Stimulated activated naive B cell treated with anti-CD40 and anti-IgM and Interleukin-4, amounts not matched to agents 10 μg/mL and 1 μg/mL and 100 μg/mL, for 72 hours (primary cell): ENCODE results near the gene CLEC2D.
"Not testable (repeated sequence)": the region's sequence is repeated elsewhere in the genome, so short reads cannot be mapped to it uniquely, and the experiment has no call there.

Experiments used
- ATAC-seq, 2 donors: fragments of 150-1000 bp; cut with Tn5 transposase; replicated peaks; 2 replicates each; pipeline ENCODE4 v1.10.0; 2021; ENCODE audit warnings: moderate library complexity in 1 of 2
- DNase-seq: peaks from one replicate; pipeline ENCODE4 v3.0.0; 2021
- H3K27ac Mint-ChIP-seq: one replicate; pipeline ENCODE4 v1.8.0; 2022; ENCODE audit warnings: mild to moderate bottlenecking, mixed read lengths
- H3K27me3 Mint-ChIP-seq, 2 donors: one replicate each; pipeline ENCODE4 v1.8.0; 2022; ENCODE audit warnings: mixed read lengths in 2 of 2
- H3K36me3 Mint-ChIP-seq, 2 donors: one replicate each; pipeline ENCODE4 v1.8.0; 2022; ENCODE audit warnings: mixed read lengths in 2 of 2, mild to moderate bottlenecking in 1 of 2
- H3K4me1 Mint-ChIP-seq, 2 donors: one replicate each; pipeline ENCODE4 v1.8.0; 2022; ENCODE audit warnings: mixed read lengths in 2 of 2, mild to moderate bottlenecking in 1 of 2
- H3K4me3 Mint-ChIP-seq, 2 donors: one replicate each; pipeline ENCODE4 v1.8.0; 2022; ENCODE audit warnings: mild to moderate bottlenecking in 2 of 2, mixed read lengths in 2 of 2, moderate library complexity in 1 of 2
- H3K9me3 Mint-ChIP-seq, 2 donors: one replicate each; pipeline ENCODE4 v1.8.0; 2022; ENCODE audit warnings: mixed read lengths in 2 of 2, mild to moderate bottlenecking in 1 of 2

Gene CLEC2D

GRCh38 chr12:9699269-9699897 lies 29.9 kb downstream of the CLEC2D start:
- peaks cover 41 to 85% of the 10 kb centered on the region in 2 donors for H3K4me1 Mint-ChIP-seq
- ATAC-seq (peak; percentile 6 to 15), DNase-seq (no peak)
- H3K9me3 Mint-ChIP-seq: peaks cover 8 to 9% of the 10 kb centered on the region in 2 donors
- peak overlapping the region in 1 of 2 donors; percentile 51 for H3K4me3 Mint-ChIP-seq
- peaks cover 38 to 67% of the 10 kb centered on the region in 2 donors for H3K36me3 Mint-ChIP-seq
- peak overlapping the region; percentile 48 for H3K27ac Mint-ChIP-seq
- H3K27me3 Mint-ChIP-seq: no peaks in the 10 kb centered on the region

- Mint-ChIP-seq H3K9me3 (peaks cover 11 to 12% of the 10 kb centered on the region in 2 donors), H3K27ac (peak overlapping the region; percentile 96), H3K4me3 (no peak overlapping the region), H3K36me3 (peaks cover 35 to 63% of the 10 kb centered on the region in 2 donors), H3K4me1 (peaks cover 41 to 84% of the 10 kb centered on the region in 2 donors), H3K27me3 (no peaks in the 10 kb centered on the region)
- DNase-seq (no peak), ATAC-seq (no peak)
Observed at GRCh38 chr12:9699898-9700605, 30.5 kb downstream of the CLEC2D start.

DNA sequence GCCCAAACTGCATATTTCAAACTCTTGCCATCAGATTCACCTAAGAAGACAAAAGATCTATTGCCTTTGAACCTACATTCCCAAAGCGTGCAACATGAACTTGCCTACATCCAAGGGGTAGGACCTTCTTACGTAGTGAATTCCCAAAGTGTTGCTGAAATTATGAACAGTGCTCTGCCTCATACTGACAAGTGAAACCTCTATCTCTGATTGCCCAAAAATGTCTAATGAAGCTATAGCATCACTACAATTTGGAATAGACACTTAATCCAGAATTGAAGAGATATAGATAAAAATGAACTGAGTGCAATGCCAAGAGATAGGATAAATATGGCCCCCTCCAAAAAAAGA lies 31.1 kb downstream of the CLEC2D start:
- H3K4me1 Mint-ChIP-seq: peaks cover 40 to 84% of the 10 kb centered on the region in 2 donors
- ATAC-seq: no peak
- H3K27ac Mint-ChIP-seq: peak overlapping the region; percentile 96
- DNase-seq: no peak
- H3K9me3 Mint-ChIP-seq: peaks cover 11 to 15% of the 10 kb centered on the region in 2 donors
- no peaks in the 10 kb centered on the region for H3K27me3 Mint-ChIP-seq
- peaks cover 33 to 63% of the 10 kb centered on the region in 2 donors for H3K36me3 Mint-ChIP-seq
- peak overlapping the region; percentile 9 to 20 for H3K4me3 Mint-ChIP-seq

DNA sequence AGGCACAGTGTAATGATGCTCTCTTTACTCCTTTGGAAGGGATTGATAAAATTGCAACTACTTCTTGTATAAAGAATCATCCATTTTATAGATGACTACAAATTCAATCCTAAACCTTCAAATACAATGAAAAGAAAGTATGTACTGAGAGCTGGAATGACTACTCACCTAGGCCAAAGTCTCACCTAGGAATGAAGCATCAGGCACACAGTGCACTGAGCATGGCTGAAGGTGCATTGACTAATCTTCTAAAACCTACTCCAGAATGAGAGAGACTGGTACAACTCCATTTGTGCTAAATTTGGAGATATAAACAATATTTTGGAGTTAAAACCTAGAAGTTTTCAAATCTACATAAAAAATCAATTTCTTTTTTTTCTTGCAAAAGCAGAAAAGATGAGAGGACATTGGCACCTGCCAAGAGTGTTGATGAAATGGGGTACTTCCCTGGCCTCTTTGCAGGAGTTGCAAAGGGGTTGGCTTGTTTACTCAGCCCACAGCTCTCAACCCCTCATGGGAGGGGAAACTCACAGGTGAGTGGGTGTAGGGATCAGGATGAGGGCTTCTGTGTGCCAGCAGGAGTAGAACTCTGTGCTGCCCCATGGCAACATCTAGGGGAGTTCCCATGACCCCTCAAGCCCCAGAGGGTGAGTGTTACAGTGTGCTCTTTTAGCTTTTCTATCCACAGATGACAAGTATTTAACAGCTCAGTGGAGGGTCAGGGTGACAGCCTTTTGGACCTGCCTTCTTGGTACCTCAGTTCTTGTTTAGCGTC lies 32.1 kb downstream of the CLEC2D start:
- Mint-ChIP-seq H3K27me3 (no peaks in the 10 kb centered on the region), H3K36me3 (peaks cover 34 to 64% of the 10 kb centered on the region in 2 donors), H3K27ac (peak overlapping the region; percentile 96), H3K4me3 (peak overlapping the region; percentile 64 to 65), H3K9me3 (peaks cover 14 to 17% of the 10 kb centered on the region in 2 donors), H3K4me1 (peaks cover 45 to 84% of the 10 kb centered on the region in 2 donors)
- DNase-seq (peak; percentile 38), ATAC-seq (peak; percentile 64)

GRCh38 chr12:9702255-9702654 lies 32.7 kb downstream of the CLEC2D start:
- Mint-ChIP-seq H3K4me3 (peak overlapping the region; percentile 64 to 65), H3K4me1 (peaks cover 47 to 82% of the 10 kb centered on the region in 2 donors), H3K9me3 (peaks cover 14 to 15% of the 10 kb centered on the region in 2 donors), H3K27me3 (no peaks in the 10 kb centered on the region), H3K36me3 (peaks cover 35 to 62% of the 10 kb centered on the region in 2 donors), H3K27ac (peak overlapping the region; percentile 96)
- ATAC-seq (peak; percentile 40 to 43), DNase-seq (no peak)

DNA sequence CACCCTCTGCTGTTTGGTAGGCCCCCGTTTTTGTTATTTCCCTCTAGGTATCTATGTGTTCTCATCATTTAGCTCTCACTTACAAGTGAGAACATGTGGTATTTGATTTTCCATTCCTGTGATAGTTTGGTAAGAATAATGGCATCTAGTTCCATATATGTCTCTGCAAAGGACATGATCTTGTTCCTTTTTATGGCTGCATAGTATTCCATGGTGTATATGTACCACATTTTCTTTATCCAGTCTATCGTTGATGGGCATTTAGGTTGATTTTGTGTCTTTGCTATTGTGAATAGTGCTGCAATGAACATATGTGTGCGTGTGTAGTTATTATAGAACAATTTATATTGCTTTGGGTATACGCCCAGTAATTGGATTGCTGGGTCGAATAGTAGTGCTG lies 35.0 kb downstream of the CLEC2D start:
- peaks cover 44 to 69% of the 10 kb centered on the region in 2 donors for H3K36me3 Mint-ChIP-seq
- not testable (repeated sequence) for H3K27ac Mint-ChIP-seq, DNase-seq, H3K4me3 Mint-ChIP-seq, H3K27me3 Mint-ChIP-seq, ATAC-seq
- peaks cover 19% of the 10 kb centered on the region in 2 donors for H3K9me3 Mint-ChIP-seq
- peaks cover 61 to 84% of the 10 kb centered on the region in 2 donors for H3K4me1 Mint-ChIP-seq

- Mint-ChIP-seq H3K4me3 (peak overlapping the region; percentile 25 to 33), H3K27ac (peak overlapping the region; percentile 86), H3K36me3 (peaks cover 55 to 73% of the 10 kb centered on the region in 2 donors), H3K9me3 (peaks cover 19% of the 10 kb centered on the region in 2 donors), H3K27me3 (no peaks in the 10 kb centered on the region), H3K4me1 (peaks cover 63 to 84% of the 10 kb centered on the region in 2 donors)
- DNase-seq (no peak), ATAC-seq (peak in 1 of 2 donors; percentile 14)
Observed at GRCh38 chr12:9706086-9706685, 36.7 kb downstream of the CLEC2D start.

DNA sequence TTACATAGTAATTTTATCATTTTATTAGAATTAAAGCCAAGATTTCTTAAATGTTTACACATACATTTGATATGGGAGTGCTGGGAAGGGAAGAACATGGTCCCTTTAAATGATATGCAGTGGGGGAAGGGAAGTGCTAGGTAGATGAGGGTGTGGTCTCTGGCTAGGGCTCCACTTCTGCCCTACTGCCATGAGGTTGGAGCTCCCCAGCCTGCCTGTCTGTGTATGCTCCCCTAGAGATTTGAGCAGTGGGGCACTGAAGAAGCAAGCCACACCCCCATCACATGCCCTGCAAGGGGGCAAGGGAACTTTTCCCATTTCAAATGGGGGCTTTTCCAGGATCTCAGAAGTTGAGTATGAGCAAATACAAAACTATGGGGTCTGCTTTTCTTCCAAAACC lies 37.8 kb downstream of the CLEC2D start:
- DNase-seq (no peak), ATAC-seq (peak; percentile 39 to 48)
- Mint-ChIP-seq H3K4me3 (peak overlapping the region; percentile 34 to 55), H3K27me3 (no peaks in the 10 kb centered on the region), H3K4me1 (peaks cover 59 to 83% of the 10 kb centered on the region in 2 donors), H3K27ac (peak overlapping the region; percentile 92), H3K36me3 (peaks cover 52 to 71% of the 10 kb centered on the region in 2 donors), H3K9me3 (peaks cover 19% of the 10 kb centered on the region in 2 donors)

GRCh38 chr12:9707864-9708808 lies 38.6 kb downstream of the CLEC2D start:
- no peaks in the 10 kb centered on the region for H3K27me3 Mint-ChIP-seq
- peaks cover 54 to 66% of the 10 kb centered on the region in 2 donors for H3K36me3 Mint-ChIP-seq
- ATAC-seq (peak; percentile 34 to 48), DNase-seq (no peak)
- H3K4me1 Mint-ChIP-seq: peaks cover 57 to 81% of the 10 kb centered on the region in 2 donors
- H3K27ac Mint-ChIP-seq: peak overlapping the region; percentile 92
- peak overlapping the region; percentile 34 to 55 for H3K4me3 Mint-ChIP-seq
- peaks cover 19% of the 10 kb centered on the region in 2 donors for H3K9me3 Mint-ChIP-seq

- no peak for DNase-seq
- Mint-ChIP-seq H3K36me3 (peaks cover 54 to 66% of the 10 kb centered on the region in 2 donors), H3K9me3 (peaks cover 19% of the 10 kb centered on the region in 2 donors)
Observed at GRCh38 chr12:9708853-9709252, 39.3 kb downstream of the CLEC2D start.

GRCh38 chr12:9710584-9711375 lies 41.3 kb downstream of the CLEC2D start:
- Mint-ChIP-seq H3K27ac (peak overlapping the region; percentile 87), H3K4me1 (peaks cover 66 to 94% of the 10 kb centered on the region in 2 donors), H3K9me3 (peaks cover 13 to 14% of the 10 kb centered on the region in 2 donors), H3K27me3 (no peaks in the 10 kb centered on the region), H3K36me3 (peaks cover 52 to 67% of the 10 kb centered on the region in 2 donors), H3K4me3 (peak overlapping the region in 1 of 2 donors; percentile 17)
- DNase-seq (no peak), ATAC-seq (no peak)

More at GRCh38 chr12:9708853-9709252, 39.3 kb downstream of the CLEC2D start:
- Mint-ChIP-seq H3K27me3 (no peaks in the 10 kb centered on the region), H3K27ac (peak overlapping the region; percentile 92), H3K4me3 (no peak overlapping the region), H3K4me1 (peaks cover 61 to 88% of the 10 kb centered on the region in 2 donors)
- ATAC-seq: no peak

- no peak for DNase-seq
- peaks cover 66 to 94% of the 10 kb centered on the region in 2 donors for H3K4me1 Mint-ChIP-seq
- ATAC-seq: no peak
- peaks cover 52 to 67% of the 10 kb centered on the region in 2 donors for H3K36me3 Mint-ChIP-seq
- peak overlapping the region; percentile 78 for H3K27ac Mint-ChIP-seq
- no peak overlapping the region for H3K4me3 Mint-ChIP-seq
- peaks cover 14 to 17% of the 10 kb centered on the region in 2 donors for H3K9me3 Mint-ChIP-seq
- H3K27me3 Mint-ChIP-seq: no peaks in the 10 kb centered on the region
Observed at GRCh38 chr12:9711664-9712063, 42.2 kb downstream of the CLEC2D start.
